ENCODE measurements around the gene FCHO2.

DNA sequence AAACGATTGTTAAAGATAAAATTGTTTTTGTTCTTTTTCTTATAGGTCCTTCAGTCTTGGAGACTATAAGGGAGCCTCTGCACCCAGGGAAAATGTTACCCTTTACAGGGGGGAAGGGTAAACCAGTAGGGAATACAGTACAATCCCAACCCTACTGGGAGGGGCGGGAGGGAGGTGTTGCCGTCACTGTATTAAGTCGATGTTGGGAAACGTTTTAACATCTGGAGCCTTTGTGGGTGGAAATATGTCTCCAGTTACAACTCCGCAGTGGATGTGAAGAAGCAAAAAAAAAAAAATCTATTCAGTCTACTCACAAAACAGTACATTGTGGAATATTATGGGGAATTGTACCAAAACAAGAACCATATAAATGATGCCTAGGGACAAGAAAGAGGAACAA lies 47.2 kb upstream of the FCHO2 start:
- TF ChIP-seq, protein P1, sequence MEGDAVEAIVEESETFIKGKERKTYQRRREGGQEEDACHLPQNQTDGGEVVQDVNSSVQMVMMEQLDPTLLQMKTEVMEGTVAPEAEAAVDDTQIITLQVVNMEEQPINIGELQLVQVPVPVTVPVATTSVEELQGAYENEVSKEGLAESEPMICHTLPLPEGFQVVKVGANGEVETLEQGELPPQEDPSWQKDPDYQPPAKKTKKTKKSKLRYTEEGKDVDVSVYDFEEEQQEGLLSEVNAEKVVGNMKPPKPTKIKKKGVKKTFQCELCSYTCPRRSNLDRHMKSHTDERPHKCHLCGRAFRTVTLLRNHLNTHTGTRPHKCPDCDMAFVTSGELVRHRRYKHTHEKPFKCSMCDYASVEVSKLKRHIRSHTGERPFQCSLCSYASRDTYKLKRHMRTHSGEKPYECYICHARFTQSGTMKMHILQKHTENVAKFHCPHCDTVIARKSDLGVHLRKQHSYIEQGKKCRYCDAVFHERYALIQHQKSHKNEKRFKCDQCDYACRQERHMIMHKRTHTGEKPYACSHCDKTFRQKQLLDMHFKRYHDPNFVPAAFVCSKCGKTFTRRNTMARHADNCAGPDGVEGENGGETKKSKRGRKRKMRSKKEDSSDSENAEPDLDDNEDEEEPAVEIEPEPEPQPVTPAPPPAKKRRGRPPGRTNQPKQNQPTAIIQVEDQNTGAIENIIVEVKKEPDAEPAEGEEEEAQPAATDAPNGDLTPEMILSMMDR (IDR thresholded peaks at IDR 0.05), result no peak
- TF ChIP-seq POLR2A (IDR thresholded peaks at IDR 0.05), result no peak

All from heart left ventricle (tissue), 13 donors.